ENCODE data around the gene YBX2. TPM values are rescaled to one million over a fixed set of nuclear protein-coding genes. Genes with fewer than 3 reads are reported as not detected.

The YBX2 gene
- total and polyA plus RNA-seq, 4 donors, result 0.10 to 5.6 (median 0.60) TPM; not detected in 1

- intact Hi-C loops (cut with DNase I), result loop anchor here in 1 of 2 donors (5.0 kb wide), 1 partner anchor 62 kb away; no protein-coding TSS in a partner anchor
- no peak overlapping the region for H3K27ac ChIP-seq (ENCODE audit: low read depth in 1 of 2, low read length in 2 of 2)
- no peak for DNase-seq
- H3K27me3 ChIP-seq (ENCODE audit: control insufficient read depth in 1 of 2, insufficient read depth in 2 of 2, low read length in 1 of 2), result no peaks in the 10 kb centered on the region
- no peak for ATAC-seq (ENCODE audit: low FRiP score)
- no peaks in the 10 kb centered on the region for H3K4me1 ChIP-seq (ENCODE audit: control insufficient read depth in 1 of 2, insufficient read depth in 2 of 2, low read length in 2 of 2)
- no peaks in the 10 kb centered on the region for H3K9me3 ChIP-seq (ENCODE audit: control insufficient read depth, low read length)
- H3K36me3 ChIP-seq (ENCODE audit: control insufficient read depth in 1 of 2, insufficient read depth in 2 of 2, low read length in 1 of 2), result no peaks in the 10 kb centered on the region
- WGBS, 2 donors, result 94 to 96% methylated on average over 16 of the region's 16 CpGs
- no peak overlapping the region for H3K4me3 ChIP-seq (ENCODE audit: low read length in 2 of 2)
Measured at GRCh38 chr17:7284911-7285310, 9.5 kb downstream of the YBX2 start.

DNA sequence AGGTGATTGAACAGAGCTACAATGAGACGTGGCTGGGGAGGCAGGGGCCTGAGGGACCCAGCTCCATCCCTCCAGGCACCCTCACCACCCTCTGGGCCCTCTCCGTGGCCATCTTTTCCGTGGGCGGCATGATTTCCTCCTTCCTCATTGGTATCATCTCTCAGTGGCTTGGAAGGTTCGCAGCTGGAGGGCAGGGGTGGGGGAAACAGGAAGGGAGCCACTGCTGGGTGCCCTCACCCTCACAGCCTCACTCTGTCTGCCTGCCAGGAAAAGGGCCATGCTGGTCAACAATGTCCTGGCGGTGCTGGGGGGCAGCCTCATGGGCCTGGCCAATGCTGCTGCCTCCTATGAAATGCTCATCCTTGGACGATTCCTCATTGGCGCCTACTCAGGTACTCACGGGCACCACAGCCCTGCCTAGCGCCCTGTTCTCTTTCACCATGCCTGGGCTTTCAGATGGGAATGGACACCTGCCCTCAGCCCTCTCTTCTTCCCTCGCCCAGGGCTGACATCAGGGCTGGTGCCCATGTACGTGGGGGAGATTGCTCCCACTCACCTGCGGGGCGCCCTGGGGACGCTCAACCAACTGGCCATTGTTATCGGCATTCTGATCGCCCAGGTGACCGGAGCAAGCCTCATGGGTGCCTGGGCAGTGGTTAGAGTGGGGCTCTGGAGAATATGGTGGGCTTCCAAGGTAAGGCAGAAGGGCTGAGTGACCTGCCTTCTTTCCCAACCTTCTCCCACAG, 10.8 kb downstream of the YBX2 start:
- Histone ChIP-seq H3K9me3 (ENCODE audit: control insufficient read depth, low read length) (no peaks in the 10 kb centered on the region), H3K4me1 (ENCODE audit: control insufficient read depth in 1 of 2, insufficient read depth in 2 of 2, low read length in 2 of 2) (no peaks in the 10 kb centered on the region), H3K36me3 (ENCODE audit: control insufficient read depth in 1 of 2, insufficient read depth in 2 of 2, low read length in 1 of 2) (no peaks in the 10 kb centered on the region), H3K27me3 (ENCODE audit: control insufficient read depth in 1 of 2, insufficient read depth in 2 of 2, low read length in 1 of 2) (no peaks in the 10 kb centered on the region), H3K4me3 (ENCODE audit: low read length in 2 of 2) (no peak overlapping the region), H3K27ac (ENCODE audit: low read depth in 1 of 2, low read length in 2 of 2) (no peak overlapping the region)
- intact Hi-C loops (cut with DNase I), result loop anchor here in 1 of 2 donors (5.0 kb wide), 1 partner anchor 64 kb away; no protein-coding TSS in a partner anchor
- 89 to 92% methylated on average over 18 of the region's 18 CpGs for WGBS, 2 donors
- ATAC-seq (ENCODE audit: low FRiP score), result no peak
- no peak for DNase-seq

GRCh38 chr17:7282752-7283321, 11.6 kb downstream of the YBX2 start:
- Histone ChIP-seq H3K9me3 (ENCODE audit: control insufficient read depth, low read length) (no peaks in the 10 kb centered on the region), H3K27me3 (ENCODE audit: control insufficient read depth in 1 of 2, insufficient read depth in 2 of 2, low read length in 1 of 2) (no peaks in the 10 kb centered on the region), H3K36me3 (ENCODE audit: control insufficient read depth in 1 of 2, insufficient read depth in 2 of 2, low read length in 1 of 2) (no peaks in the 10 kb centered on the region), H3K4me3 (ENCODE audit: low read length in 2 of 2) (no peak overlapping the region), H3K27ac (ENCODE audit: low read depth in 1 of 2, low read length in 2 of 2) (no peak overlapping the region), H3K4me1 (ENCODE audit: control insufficient read depth in 1 of 2, insufficient read depth in 2 of 2, low read length in 2 of 2) (no peaks in the 10 kb centered on the region)
- 71 to 76% methylated on average over 6 of the region's 6 CpGs for WGBS, 2 donors
- no peak for DNase-seq
- ATAC-seq (ENCODE audit: low FRiP score), result no peak
- intact Hi-C loops (cut with DNase I), result loop anchor here in 1 of 2 donors (5.0 kb wide), 1 partner anchor 64 kb away; no protein-coding TSS in a partner anchor

- 8% methylated on average over 41 to 43 of the region's 43 CpGs for WGBS, 2 donors
- H3K36me3 ChIP-seq (ENCODE audit: control insufficient read depth in 1 of 2, insufficient read depth in 2 of 2, low read length in 1 of 2), result no peaks in the 10 kb centered on the region
- peak; percentile 31 for ATAC-seq (ENCODE audit: low FRiP score)
- H3K27ac ChIP-seq (ENCODE audit: low read depth in 1 of 2, low read length in 2 of 2), result no peak overlapping the region
- intact Hi-C loops (cut with DNase I), result loop anchor here in 1 of 2 donors (5.0 kb wide), 1 partner anchor 65 kb away; no protein-coding TSS in a partner anchor
- H3K4me3 ChIP-seq (ENCODE audit: low read length in 2 of 2), result peak overlapping the region in 1 of 2 donors; percentile 7
- peak in 1 of 2 donors; percentile 60 for DNase-seq
- H3K9me3 ChIP-seq (ENCODE audit: control insufficient read depth, low read length), result no peaks in the 10 kb centered on the region
- no peaks in the 10 kb centered on the region for H3K4me1 ChIP-seq (ENCODE audit: control insufficient read depth in 1 of 2, insufficient read depth in 2 of 2, low read length in 2 of 2)
- H3K27me3 ChIP-seq (ENCODE audit: control insufficient read depth in 1 of 2, insufficient read depth in 2 of 2, low read length in 1 of 2), result no peaks in the 10 kb centered on the region
Measured at GRCh38 chr17:7281953-7282751, 12.3 kb downstream of the YBX2 start.

GRCh38 chr17:7281074-7281952, 13.1 kb downstream of the YBX2 start, which contains the start of gene SLC2A4:
SLC2A4 (plus strand) TSS chr17:7281718; CDS start chr17:7281935, 217 bp downstream.
- Histone ChIP-seq H3K36me3 (ENCODE audit: control insufficient read depth in 1 of 2, insufficient read depth in 2 of 2, low read length in 1 of 2) (no peaks in the 10 kb centered on the region), H3K9me3 (ENCODE audit: control insufficient read depth, low read length) (no peaks in the 10 kb centered on the region), H3K4me3 (ENCODE audit: low read length in 2 of 2) (peak within 1 kb of the TSS in 1 of 2 donors; percentile 7), H3K27me3 (ENCODE audit: control insufficient read depth in 1 of 2, insufficient read depth in 2 of 2, low read length in 1 of 2) (no peaks in the 10 kb centered on the region), H3K27ac (ENCODE audit: low read depth in 1 of 2, low read length in 2 of 2) (peak within 1 kb of the TSS in 1 of 2 donors; percentile 55), H3K4me1 (ENCODE audit: control insufficient read depth in 1 of 2, insufficient read depth in 2 of 2, low read length in 2 of 2) (no peaks in the 10 kb centered on the region)
- DNase-seq, result peak; percentile 95 to 97
- peak; percentile 93 for ATAC-seq (ENCODE audit: low FRiP score)
- intact Hi-C loops (cut with DNase I), result loop anchor here in 1 of 2 donors (5.0 kb wide), 1 partner anchor 66 kb away; no protein-coding TSS in a partner anchor
- WGBS, 2 donors, result 1% methylated on average over 69 to 71 of the region's 71 CpGs

GRCh38 chr17:7280519-7281073, 13.8 kb downstream of the YBX2 start:
- H3K27ac ChIP-seq (ENCODE audit: low read depth in 1 of 2, low read length in 2 of 2), result peak overlapping the region in 1 of 2 donors; percentile 55
- DNase-seq, result peak; percentile 86 to 95
- no peaks in the 10 kb centered on the region for H3K27me3 ChIP-seq (ENCODE audit: control insufficient read depth in 1 of 2, insufficient read depth in 2 of 2, low read length in 1 of 2)
- peak overlapping the region in 1 of 2 donors; percentile 3 for H3K4me3 ChIP-seq (ENCODE audit: low read length in 2 of 2)
- no peaks in the 10 kb centered on the region for H3K36me3 ChIP-seq (ENCODE audit: control insufficient read depth in 1 of 2, insufficient read depth in 2 of 2, low read length in 1 of 2)
- intact Hi-C loops (cut with DNase I), result loop anchor here (1.0 to 5.0 kb wide), 2 partner anchors 16 to 67 kb away; no protein-coding TSS in a partner anchor
- ATAC-seq (ENCODE audit: low FRiP score), result peak; percentile 94
- H3K4me1 ChIP-seq (ENCODE audit: control insufficient read depth in 1 of 2, insufficient read depth in 2 of 2, low read length in 2 of 2), result no peaks in the 10 kb centered on the region
- 0 to 1% methylated on average over 29 of the region's 29 CpGs for WGBS, 2 donors
- H3K9me3 ChIP-seq (ENCODE audit: control insufficient read depth, low read length), result no peaks in the 10 kb centered on the region

GRCh38 chr17:7279448-7279847, 15.0 kb downstream of the YBX2 start:
- H3K9me3 ChIP-seq (ENCODE audit: control insufficient read depth, low read length), result no peaks in the 10 kb centered on the region
- H3K27ac ChIP-seq (ENCODE audit: low read depth in 1 of 2, low read length in 2 of 2), result no peak overlapping the region
- H3K36me3 ChIP-seq (ENCODE audit: control insufficient read depth in 1 of 2, insufficient read depth in 2 of 2, low read length in 1 of 2), result no peaks in the 10 kb centered on the region
- no peak for ATAC-seq (ENCODE audit: low FRiP score)
- 89 to 90% methylated on average over 8 of the region's 8 CpGs for WGBS, 2 donors
- no peaks in the 10 kb centered on the region for H3K4me1 ChIP-seq (ENCODE audit: control insufficient read depth in 1 of 2, insufficient read depth in 2 of 2, low read length in 2 of 2)
- H3K27me3 ChIP-seq (ENCODE audit: control insufficient read depth in 1 of 2, insufficient read depth in 2 of 2, low read length in 1 of 2), result no peaks in the 10 kb centered on the region
- H3K4me3 ChIP-seq (ENCODE audit: low read length in 2 of 2), result no peak overlapping the region
- DNase-seq, result no peak
- intact Hi-C loops (cut with DNase I), result no loop called here
